ENCODE results near the gene LIN28B.
A peak's percentile ranks its signal among the peaks of the same experiment; 100 is the strongest.

Gene LIN28B, protein sequence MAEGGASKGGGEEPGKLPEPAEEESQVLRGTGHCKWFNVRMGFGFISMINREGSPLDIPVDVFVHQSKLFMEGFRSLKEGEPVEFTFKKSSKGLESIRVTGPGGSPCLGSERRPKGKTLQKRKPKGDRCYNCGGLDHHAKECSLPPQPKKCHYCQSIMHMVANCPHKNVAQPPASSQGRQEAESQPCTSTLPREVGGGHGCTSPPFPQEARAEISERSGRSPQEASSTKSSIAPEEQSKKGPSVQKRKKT

GRCh38 chr6:104956731-104957294, at the start of gene LIN28B:
TSS of gene LIN28B (plus strand) at chr6:104957107. CDS start at chr6:104957251, 144 bp downstream.
- no peak for DNase-seq (ENCODE audit: low spot score)

GRCh38 chr6:104908031-104908887, 48.6 kb upstream of the LIN28B start:
- no peak for DNase-seq (ENCODE audit: low spot score)

DNA sequence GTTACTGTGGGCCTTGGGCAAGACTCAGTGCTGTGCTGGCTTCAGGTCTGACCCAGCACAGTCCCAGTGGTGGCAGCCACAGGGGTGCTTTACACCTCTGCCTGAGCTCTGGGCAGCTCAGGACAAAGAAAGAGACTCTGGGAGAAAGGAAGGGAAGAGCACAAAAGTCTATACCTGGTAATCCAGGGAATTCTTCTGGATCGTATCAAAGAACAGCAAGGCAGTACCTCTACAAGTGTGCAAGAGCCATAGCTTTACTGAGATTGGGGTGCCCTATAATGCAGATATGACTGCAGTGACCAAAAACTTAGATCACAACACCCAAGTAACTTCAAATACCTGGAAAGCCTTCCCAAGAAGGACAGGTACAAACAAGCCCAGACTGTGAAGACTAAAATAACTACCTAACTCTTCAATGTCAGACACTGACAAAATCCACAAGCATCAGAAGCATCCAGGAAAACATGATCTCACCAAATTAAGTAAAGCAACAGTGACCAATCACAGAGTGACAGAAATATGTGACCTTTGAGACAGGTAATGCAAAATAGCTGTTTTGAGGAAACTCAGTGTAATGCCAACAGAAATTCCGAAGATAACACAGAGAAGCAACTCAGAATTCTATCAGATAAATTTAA, 47.9 kb upstream of the LIN28B start:
- DNase-seq (ENCODE audit: low spot score), result no peak

GRCh38 chr6:104921896-104922295, 35.0 kb upstream of the LIN28B start:
- DNase-seq (ENCODE audit: low spot score), result no peak

DNA sequence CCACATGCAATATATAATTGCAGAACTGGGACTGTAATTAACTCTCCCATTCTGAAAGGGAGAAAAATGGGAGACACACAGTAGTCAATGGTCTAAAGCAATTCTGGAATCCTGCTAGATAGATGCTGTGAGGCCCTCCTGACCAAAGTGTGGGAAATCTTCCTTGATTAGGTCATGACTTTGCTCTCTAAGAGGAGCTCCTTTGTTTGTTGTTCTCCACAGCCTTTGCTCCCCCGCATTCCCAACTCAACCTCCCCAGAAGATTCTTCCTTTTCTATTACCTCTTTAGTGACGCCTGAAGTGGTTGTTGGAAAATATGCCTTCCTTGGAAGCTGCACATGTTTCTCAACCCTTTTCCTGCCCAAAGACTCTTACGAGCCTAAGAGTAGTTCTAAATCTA, 28.8 kb upstream of the LIN28B start:
- DNase-seq (ENCODE audit: low spot score), result no peak

GRCh38 chr6:104929353-104929752, 27.6 kb upstream of the LIN28B start:
- no peak for DNase-seq (ENCODE audit: low spot score)

GRCh38 chr6:104930939-104931338, 26.0 kb upstream of the LIN28B start:
- no peak for DNase-seq (ENCODE audit: low spot score)

DNA sequence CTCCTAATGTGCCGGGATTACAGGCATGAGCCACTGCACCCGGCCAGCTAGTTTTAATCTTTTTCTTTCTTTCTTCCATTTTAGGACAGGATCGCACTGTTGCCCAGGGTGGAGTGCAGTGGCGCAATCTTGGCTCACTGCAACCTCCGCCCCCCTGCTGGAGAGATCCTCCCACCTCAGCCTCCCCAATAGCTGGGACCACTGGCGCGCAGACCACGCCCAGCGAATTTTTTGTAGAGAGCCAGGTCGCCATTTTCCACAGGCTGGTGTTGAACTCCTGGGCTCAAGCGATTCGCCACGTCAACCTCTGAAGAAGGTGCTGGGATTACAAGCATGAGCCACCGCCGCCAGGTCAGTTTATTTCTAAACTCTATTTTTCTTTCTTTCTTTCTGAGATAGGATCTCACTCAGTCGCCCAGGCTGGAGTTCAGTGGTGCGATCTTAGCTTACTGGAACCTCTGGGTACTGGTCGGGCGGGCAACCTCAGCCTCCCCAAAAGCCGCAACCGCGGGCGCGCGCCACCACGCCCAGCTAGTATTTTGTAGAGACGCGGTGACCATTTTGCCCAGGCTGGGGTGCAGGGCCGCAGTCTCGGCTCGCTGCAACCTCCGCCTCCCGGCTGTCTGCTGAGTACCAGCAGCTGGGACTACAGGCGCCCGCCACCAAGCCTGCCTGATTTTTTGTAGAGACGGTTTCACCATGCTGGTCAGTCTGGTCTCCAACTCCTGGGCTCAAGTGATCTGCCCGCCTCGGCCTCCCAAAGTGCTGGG, 20.0 kb upstream of the LIN28B start:
- DNase-seq (ENCODE audit: low spot score), result no peak

GRCh38 chr6:104940238-104940892, 16.5 kb upstream of the LIN28B start:
- peak; percentile 89 for DNase-seq (ENCODE audit: low spot score)

- peak; percentile 92 for DNase-seq (ENCODE audit: low spot score)
Measured at GRCh38 chr6:104940893-104941728, 15.8 kb upstream of the LIN28B start.

GRCh38 chr6:104941729-104942091, 15.2 kb upstream of the LIN28B start:
- no peak for DNase-seq (ENCODE audit: low spot score)

GRCh38 chr6:104943781-104944180, 13.1 kb upstream of the LIN28B start:
- DNase-seq (ENCODE audit: low spot score), result no peak

GRCh38 chr6:104949206-104949605, 7.7 kb upstream of the LIN28B start:
- DNase-seq (ENCODE audit: low spot score), result no peak

- no peak for DNase-seq (ENCODE audit: low spot score)
Measured at GRCh38 chr6:104951677-104952076, 5.2 kb upstream of the LIN28B start.

- DNase-seq (ENCODE audit: low spot score), result peak; percentile 84
Measured at GRCh38 chr6:104952911-104953399, 4.0 kb upstream of the LIN28B start.

DNA sequence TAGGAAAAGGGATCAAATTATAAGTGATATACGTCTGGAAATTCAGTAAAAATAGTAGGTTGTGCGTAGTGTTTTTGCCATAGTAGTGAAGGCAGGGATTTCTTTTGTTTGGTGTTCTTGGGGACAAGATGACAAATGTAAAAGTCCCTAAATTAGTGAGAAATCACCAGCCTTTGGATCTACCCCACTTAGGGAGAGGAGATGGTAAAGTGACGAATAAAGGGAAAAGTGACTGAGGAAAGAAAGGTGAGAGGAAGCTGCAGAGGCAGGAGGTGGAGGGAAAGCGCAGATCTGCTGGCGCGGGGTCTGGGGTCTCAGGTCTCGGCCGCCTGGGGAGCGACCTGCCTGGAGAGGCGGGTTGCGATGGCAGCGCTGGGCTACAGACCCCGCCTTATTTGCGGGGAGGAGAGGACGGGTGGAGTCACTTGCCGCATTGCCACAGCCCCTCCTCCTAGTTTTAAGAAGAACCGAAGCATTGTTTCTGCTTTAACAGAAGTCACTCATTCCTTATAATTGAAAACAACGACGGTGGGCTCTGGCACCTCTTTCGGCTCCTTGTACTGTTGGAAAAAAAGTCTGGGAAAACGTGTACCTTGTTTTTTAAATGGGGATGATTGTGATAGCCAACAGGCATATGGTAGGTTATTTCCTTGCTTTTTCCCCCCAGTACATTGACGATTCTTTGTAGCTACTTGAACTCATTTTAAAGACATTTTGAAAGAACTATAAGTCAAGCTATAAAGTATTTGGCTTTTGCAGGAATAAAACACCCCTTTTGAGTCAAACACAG, 3.3 kb upstream of the LIN28B start:
- DNase-seq (ENCODE audit: low spot score), result peak; percentile 87

DNA sequence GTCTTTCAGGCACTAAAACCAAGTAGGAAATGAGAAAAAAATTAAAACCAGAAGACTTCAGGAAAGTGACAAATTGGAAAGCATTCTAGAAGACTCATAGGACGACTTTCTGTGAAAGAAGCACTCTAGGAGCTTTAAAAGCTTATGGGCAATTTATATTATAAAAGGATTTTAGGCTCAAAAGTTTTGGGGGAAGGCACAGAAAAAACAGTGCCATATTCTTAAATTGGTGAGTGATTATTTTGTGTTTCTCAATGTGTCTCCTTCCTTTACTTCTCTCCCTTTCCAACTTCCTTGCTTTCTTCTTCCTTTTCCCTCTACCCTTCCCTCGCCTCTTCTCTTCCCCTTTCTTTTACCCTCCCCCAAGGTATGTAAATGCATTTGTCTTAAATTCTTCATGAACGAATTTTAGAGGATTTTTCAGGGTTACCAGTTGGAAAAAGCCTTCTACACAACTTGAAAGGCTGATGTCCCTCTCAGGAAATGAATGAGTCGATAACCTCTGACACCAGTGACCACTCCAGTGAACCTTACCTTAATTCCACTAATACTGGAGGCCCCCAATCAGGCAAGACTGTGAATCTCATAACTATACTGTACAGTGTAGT, 2.6 kb upstream of the LIN28B start:
- DNase-seq (ENCODE audit: low spot score), result no peak

GRCh38 chr6:104955491-104955890, 1.4 kb upstream of the LIN28B start:
- no peak for DNase-seq (ENCODE audit: low spot score)

All from ecto neural progenitor cell (in vitro differentiated cells).